ENCODE data around the gene CDC42EP4.

The CDC42EP4 gene

GRCh38 chr17:73320601-73321264, 8.9 kb upstream of the CDC42EP4 start:
- DNase-seq (ENCODE audit: low read depth), result peak; percentile 35
- TF ChIP-seq, protein P1, sequence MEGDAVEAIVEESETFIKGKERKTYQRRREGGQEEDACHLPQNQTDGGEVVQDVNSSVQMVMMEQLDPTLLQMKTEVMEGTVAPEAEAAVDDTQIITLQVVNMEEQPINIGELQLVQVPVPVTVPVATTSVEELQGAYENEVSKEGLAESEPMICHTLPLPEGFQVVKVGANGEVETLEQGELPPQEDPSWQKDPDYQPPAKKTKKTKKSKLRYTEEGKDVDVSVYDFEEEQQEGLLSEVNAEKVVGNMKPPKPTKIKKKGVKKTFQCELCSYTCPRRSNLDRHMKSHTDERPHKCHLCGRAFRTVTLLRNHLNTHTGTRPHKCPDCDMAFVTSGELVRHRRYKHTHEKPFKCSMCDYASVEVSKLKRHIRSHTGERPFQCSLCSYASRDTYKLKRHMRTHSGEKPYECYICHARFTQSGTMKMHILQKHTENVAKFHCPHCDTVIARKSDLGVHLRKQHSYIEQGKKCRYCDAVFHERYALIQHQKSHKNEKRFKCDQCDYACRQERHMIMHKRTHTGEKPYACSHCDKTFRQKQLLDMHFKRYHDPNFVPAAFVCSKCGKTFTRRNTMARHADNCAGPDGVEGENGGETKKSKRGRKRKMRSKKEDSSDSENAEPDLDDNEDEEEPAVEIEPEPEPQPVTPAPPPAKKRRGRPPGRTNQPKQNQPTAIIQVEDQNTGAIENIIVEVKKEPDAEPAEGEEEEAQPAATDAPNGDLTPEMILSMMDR (conservative IDR thresholded peaks at IDR 0.05; ENCODE audit: low read depth, low read length), result no peak
- H3K4me3 ChIP-seq (ENCODE audit: low read depth, low read length), result no peak overlapping the region

GRCh38 chr17:73319766-73320165, 8.0 kb upstream of the CDC42EP4 start:
- TF ChIP-seq, protein P1 (conservative IDR thresholded peaks at IDR 0.05; ENCODE audit: low read depth, low read length), result no peak
- DNase-seq (ENCODE audit: low read depth), result no peak
- H3K4me3 ChIP-seq (ENCODE audit: low read depth, low read length), result no peak overlapping the region

DNA sequence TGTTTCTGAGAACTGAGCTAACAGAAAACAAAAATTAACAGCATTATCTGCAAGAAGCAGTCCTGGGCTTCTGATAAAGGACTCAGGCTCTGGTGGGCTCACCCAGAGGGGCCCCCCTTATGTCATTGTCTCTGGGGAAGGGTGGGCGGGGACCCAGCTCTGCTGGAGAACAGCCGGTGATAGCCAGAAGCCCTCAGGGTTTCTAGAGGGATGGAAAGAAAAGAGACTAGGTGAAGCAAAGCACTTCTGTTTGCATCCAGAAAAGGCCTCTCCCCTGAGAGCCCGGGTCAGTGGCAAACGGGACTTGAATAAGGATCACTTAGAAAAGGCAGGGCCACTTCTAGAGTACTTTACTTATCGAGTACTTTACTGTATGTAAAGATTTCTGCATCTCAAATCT, 7.0 kb upstream of the CDC42EP4 start:
- no peak overlapping the region for H3K4me3 ChIP-seq (ENCODE audit: low read depth, low read length)
- no peak for DNase-seq (ENCODE audit: low read depth)
- TF ChIP-seq, protein P1 (conservative IDR thresholded peaks at IDR 0.05; ENCODE audit: low read depth, low read length), result no peak

GRCh38 chr17:73318427-73318813, 6.6 kb upstream of the CDC42EP4 start:
- TF ChIP-seq, protein P1 (conservative IDR thresholded peaks at IDR 0.05; ENCODE audit: low read depth, low read length), result no peak
- H3K4me3 ChIP-seq (ENCODE audit: low read depth, low read length), result no peak overlapping the region
- no peak for DNase-seq (ENCODE audit: low read depth)

DNA sequence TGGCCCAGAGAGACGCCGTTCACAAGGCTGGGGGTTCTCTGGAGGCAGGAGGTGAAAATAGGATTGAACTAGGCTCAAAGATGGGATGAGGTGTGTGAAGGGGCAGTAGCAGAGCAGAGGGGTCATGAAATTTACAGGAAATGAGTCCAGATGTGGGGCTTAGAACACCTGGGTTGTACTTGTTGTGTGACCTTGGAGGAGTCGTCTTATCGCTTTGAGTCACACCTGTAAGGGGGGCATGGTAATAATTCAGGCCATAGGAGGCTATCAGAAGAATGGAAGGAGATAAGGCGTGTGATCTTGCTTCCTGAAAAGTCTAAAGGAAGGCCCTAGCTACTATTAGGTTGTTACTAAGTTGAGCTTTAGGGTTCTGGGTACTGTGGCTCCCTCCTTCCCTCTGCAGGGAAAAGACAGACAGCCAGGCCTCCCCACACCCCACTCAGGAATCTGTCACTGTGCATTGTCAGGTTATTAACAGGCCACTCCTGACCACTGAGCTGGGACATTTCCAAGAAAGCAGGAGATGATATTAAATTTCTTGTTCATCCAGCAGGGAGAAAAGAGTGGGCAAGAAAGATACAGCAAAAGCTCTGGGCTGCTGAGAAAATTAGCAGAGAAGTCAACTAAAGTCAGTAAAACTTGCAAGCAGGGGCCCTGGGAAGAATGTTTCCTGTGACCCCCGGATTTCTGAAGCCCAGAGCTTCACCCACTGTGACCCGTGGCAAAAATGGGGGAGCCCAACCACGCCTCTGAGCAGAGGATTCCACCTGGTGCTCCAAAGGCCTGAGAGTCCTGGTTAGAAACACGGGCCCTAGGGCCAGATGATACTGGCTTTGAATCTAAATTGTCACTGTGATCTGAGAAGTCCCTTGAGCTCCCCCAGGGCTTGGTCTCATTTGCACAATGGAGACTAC, 6.0 kb upstream of the CDC42EP4 start:
- no peak overlapping the region for H3K4me3 ChIP-seq (ENCODE audit: low read depth, low read length)
- TF ChIP-seq, protein P1 (conservative IDR thresholded peaks at IDR 0.05; ENCODE audit: low read depth, low read length), result no peak
- no peak for DNase-seq (ENCODE audit: low read depth)

- peak; percentile 22 for DNase-seq (ENCODE audit: low read depth)
- no peak overlapping the region for H3K4me3 ChIP-seq (ENCODE audit: low read depth, low read length)
- TF ChIP-seq, protein P1 (conservative IDR thresholded peaks at IDR 0.05; ENCODE audit: low read depth, low read length), result no peak
Measured at GRCh38 chr17:73316919-73317505, 5.2 kb upstream of the CDC42EP4 start.
